ENCODE measurements around the gene SEC14L3. TPM values are rescaled to one million over a fixed set of nuclear protein-coding genes. Genes with fewer than 3 reads are reported as not detected.

The SEC14L3 gene
- total RNA-seq, 2 donors from 2014 or later: not detected

GRCh38 chr22:30432096-30432495, 39.7 kb downstream of the SEC14L3 start:
- no peak overlapping the region for H3K4me3 Mint-ChIP-seq
- DNase-seq (ENCODE audit: low spot score) (peak; percentile 35), ATAC-seq (no peak)
- H3K27ac Mint-ChIP-seq: no peak overlapping the region
- H3K36me3 Mint-ChIP-seq: peaks cover 13% of the 10 kb centered on the region
- H3K9me3 Mint-ChIP-seq: peaks cover 4% of the 10 kb centered on the region
- H3K4me1 Mint-ChIP-seq (ENCODE audit: low read depth in 2 of 2): peaks cover 20 to 21% of the 10 kb centered on the region in 2 donors
- H3K27me3 Mint-ChIP-seq: peaks cover 0 to 2% of the 10 kb centered on the region in 2 donors

GRCh38 chr22:30430933-30431332, 40.9 kb downstream of the SEC14L3 start:
- DNase-seq (ENCODE audit: low spot score) (peak; percentile 10), ATAC-seq (no peak)
- H3K27me3 Mint-ChIP-seq: peaks cover 0 to 2% of the 10 kb centered on the region in 2 donors
- H3K9me3 Mint-ChIP-seq: peaks cover 3% of the 10 kb centered on the region
- H3K27ac Mint-ChIP-seq: no peak overlapping the region
- H3K4me3 Mint-ChIP-seq: no peak overlapping the region
- H3K36me3 Mint-ChIP-seq: peaks cover 8% of the 10 kb centered on the region
- H3K4me1 Mint-ChIP-seq (ENCODE audit: low read depth in 2 of 2): peaks cover 30% of the 10 kb centered on the region in 2 donors

DNA sequence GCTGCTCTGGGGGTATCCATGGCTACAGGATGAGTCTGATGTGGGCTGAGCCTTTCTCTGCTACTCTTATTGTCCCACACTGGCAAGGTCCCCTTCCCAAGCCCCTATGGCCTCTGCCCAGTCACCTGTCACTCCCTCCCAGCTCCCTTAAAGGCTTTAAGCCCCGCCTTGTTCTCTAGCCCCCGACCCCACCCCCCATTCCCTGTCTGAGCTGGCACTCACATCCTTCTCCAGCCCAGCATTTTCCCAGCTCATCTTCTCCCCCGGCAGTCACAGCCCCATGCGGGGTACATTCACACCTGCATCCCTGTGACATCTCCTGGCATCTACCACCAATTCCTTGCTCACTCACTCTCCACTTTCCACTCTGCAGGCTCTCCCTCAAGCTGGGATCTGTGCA, 41.9 kb downstream of the SEC14L3 start:
- Mint-ChIP-seq H3K27me3 (peaks cover 0 to 2% of the 10 kb centered on the region in 2 donors), H3K9me3 (no peaks in the 10 kb centered on the region)

GRCh38 chr22:30427871-30428270, 43.9 kb downstream of the SEC14L3 start:
- H3K27me3 Mint-ChIP-seq: peaks cover 0 to under 1% of the 10 kb centered on the region in 2 donors
- no peaks in the 10 kb centered on the region for H3K36me3 Mint-ChIP-seq
- H3K9me3 Mint-ChIP-seq: no peaks in the 10 kb centered on the region
- no peak for ATAC-seq
- H3K27ac Mint-ChIP-seq: no peak overlapping the region
- H3K4me3 Mint-ChIP-seq: no peak overlapping the region
- H3K4me1 Mint-ChIP-seq (ENCODE audit: low read depth in 2 of 2): peaks cover 34 to 36% of the 10 kb centered on the region in 2 donors
- DNase-seq (ENCODE audit: low spot score): no peak

More for the DNA sequence above, 41.9 kb downstream of the SEC14L3 start:
- Mint-ChIP-seq H3K27ac (no peak overlapping the region), H3K4me1 (ENCODE audit: low read depth in 2 of 2) (peaks cover 28% of the 10 kb centered on the region in 2 donors), H3K4me3 (no peak overlapping the region), H3K36me3 (no peaks in the 10 kb centered on the region)
- peak; percentile 25 for DNase-seq (ENCODE audit: low spot score)
- no peak for ATAC-seq

- H3K27ac Mint-ChIP-seq: peak overlapping the region; percentile 95 to 98
- DNase-seq (ENCODE audit: low spot score) (peak; percentile 83), ATAC-seq (peak in 1 of 2 donors; percentile 45)
- H3K36me3 Mint-ChIP-seq: no peaks in the 10 kb centered on the region
- H3K4me3 Mint-ChIP-seq: peak overlapping the region; percentile 98
- no peaks in the 10 kb centered on the region for H3K27me3 Mint-ChIP-seq
- H3K4me1 Mint-ChIP-seq (ENCODE audit: low read depth in 2 of 2): peaks cover 46 to 48% of the 10 kb centered on the region in 2 donors
- no peaks in the 10 kb centered on the region for H3K9me3 Mint-ChIP-seq
Measured at GRCh38 chr22:30426388-30427353, 45.1 kb downstream of the SEC14L3 start.

- Mint-ChIP-seq H3K27me3 (no peaks in the 10 kb centered on the region), H3K9me3 (no peaks in the 10 kb centered on the region)
- ATAC-seq: peak; percentile 11 to 28
Measured at GRCh38 chr22:30425616-30426387, 46.0 kb downstream of the SEC14L3 start, which contains the start of gene MTFP1. Gene MTFP1, plus strand, starts transcription at chr22:30425768. Its CDS starts 112 bp downstream, at chr22:30425880.

DNA sequence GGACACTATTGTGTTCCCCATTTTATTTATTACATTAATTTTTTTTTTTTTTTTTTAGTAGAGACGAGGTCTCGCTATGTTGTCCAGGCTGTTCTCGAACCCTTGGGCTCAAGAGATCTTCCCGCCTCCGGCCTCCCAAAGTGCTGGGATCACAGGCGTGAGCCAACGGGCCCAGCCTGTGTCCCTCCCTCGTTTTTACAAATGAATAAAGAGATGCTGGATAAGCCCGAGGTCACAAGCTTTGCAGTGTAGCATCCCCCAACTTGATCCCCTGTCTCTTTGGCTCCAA, 46.5 kb downstream of the SEC14L3 start:
- peak overlapping the region; percentile 98 for H3K4me3 Mint-ChIP-seq
- peaks cover 47 to 48% of the 10 kb centered on the region in 2 donors for H3K4me1 Mint-ChIP-seq (ENCODE audit: low read depth in 2 of 2)
- H3K27me3 Mint-ChIP-seq: no peaks in the 10 kb centered on the region
- H3K36me3 Mint-ChIP-seq: no peaks in the 10 kb centered on the region
- H3K27ac Mint-ChIP-seq: peak overlapping the region; percentile 95 to 98
- ATAC-seq (no peak), DNase-seq (ENCODE audit: low spot score) (no peak)
- H3K9me3 Mint-ChIP-seq: no peaks in the 10 kb centered on the region

More at GRCh38 chr22:30425616-30426387, 46.0 kb downstream of the SEC14L3 start, which contains the start of gene MTFP1:
- peak; percentile 76 for DNase-seq (ENCODE audit: low spot score)
- Mint-ChIP-seq H3K27ac (peak within 1 kb of the TSS; percentile 95 to 98), H3K36me3 (no peaks in the 10 kb centered on the region), H3K4me1 (ENCODE audit: low read depth in 2 of 2) (peaks cover 46 to 48% of the 10 kb centered on the region in 2 donors), H3K4me3 (peak within 1 kb of the TSS; percentile 98)

DNA sequence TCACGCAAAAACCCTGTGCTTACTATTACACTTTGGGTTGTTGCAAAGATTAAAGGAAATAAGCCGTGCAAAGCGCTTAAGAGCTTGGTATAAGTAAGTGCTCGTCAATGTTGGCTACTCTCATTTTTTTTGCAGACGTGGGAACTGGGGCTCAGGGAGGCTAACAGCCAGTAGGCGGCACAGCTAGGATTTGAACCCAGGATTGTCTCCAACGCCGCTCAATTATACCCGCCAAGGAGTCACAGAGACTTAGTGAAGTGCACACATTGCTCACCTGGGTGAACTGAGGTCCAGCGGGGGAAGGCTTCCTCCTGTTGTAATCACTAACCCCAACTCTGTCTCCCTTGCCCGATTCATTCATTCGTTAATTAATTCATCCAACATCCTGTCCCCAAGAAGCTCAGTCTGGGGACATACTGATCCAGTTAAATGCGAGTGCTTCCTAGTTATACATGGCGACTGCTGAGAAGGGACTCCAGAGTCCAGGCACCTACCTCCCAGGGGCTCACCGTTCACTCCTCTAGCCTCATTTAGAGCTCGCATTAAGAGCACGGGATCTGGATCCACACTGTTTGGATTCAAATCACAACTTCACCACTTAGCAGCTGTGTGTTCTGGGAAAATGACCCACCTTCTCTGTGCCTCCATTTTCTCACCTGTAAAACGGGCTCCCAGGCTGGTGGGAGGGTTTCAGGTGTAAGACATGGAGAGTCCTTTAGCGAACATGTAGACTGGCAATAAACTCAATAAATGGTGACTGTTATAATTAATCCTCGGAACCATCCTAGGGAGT, 47.1 kb downstream of the SEC14L3 start:
- Mint-ChIP-seq H3K27ac (peak overlapping the region; percentile 95 to 98), H3K4me1 (ENCODE audit: low read depth in 2 of 2) (peaks cover 45 to 48% of the 10 kb centered on the region in 2 donors), H3K27me3 (no peaks in the 10 kb centered on the region), H3K9me3 (no peaks in the 10 kb centered on the region), H3K4me3 (peak overlapping the region; percentile 98), H3K36me3 (no peaks in the 10 kb centered on the region)
- DNase-seq (ENCODE audit: low spot score) (no peak), ATAC-seq (no peak)

- Mint-ChIP-seq H3K9me3 (no peaks in the 10 kb centered on the region), H3K27ac (peak overlapping the region; percentile 95 to 98), H3K4me3 (peak overlapping the region; percentile 98), H3K4me1 (ENCODE audit: low read depth in 2 of 2) (peaks cover 45 to 48% of the 10 kb centered on the region in 2 donors), H3K36me3 (no peaks in the 10 kb centered on the region), H3K27me3 (no peaks in the 10 kb centered on the region)
- DNase-seq (ENCODE audit: low spot score): peak; percentile 99
- ATAC-seq: peak; percentile 93 to 95
Measured at GRCh38 chr22:30423959-30424533, 47.8 kb downstream of the SEC14L3 start.

GRCh38 chr22:30423301-30423958, 48.4 kb downstream of the SEC14L3 start:
- DNase-seq (ENCODE audit: low spot score) (peak; percentile 72), ATAC-seq (peak; percentile 59 to 65)
- Mint-ChIP-seq H3K27ac (peak overlapping the region; percentile 95 to 98), H3K4me1 (ENCODE audit: low read depth in 2 of 2) (peaks cover 45 to 48% of the 10 kb centered on the region in 2 donors), H3K36me3 (no peaks in the 10 kb centered on the region), H3K27me3 (no peaks in the 10 kb centered on the region), H3K4me3 (peak overlapping the region; percentile 98), H3K9me3 (no peaks in the 10 kb centered on the region)

- Mint-ChIP-seq H3K4me3 (peak overlapping the region; percentile 98), H3K4me1 (ENCODE audit: low read depth in 2 of 2) (peaks cover 45 to 48% of the 10 kb centered on the region in 2 donors), H3K9me3 (no peaks in the 10 kb centered on the region), H3K27ac (peak overlapping the region; percentile 95 to 98), H3K36me3 (no peaks in the 10 kb centered on the region), H3K27me3 (no peaks in the 10 kb centered on the region)
- no peak for ATAC-seq
- DNase-seq (ENCODE audit: low spot score): no peak
Measured at GRCh38 chr22:30422481-30423300, 49.1 kb downstream of the SEC14L3 start.
